ENCODE measurements around the gene CD226.
"Not testable (repeated sequence)": the region's sequence is repeated elsewhere in the genome, so short reads cannot be mapped to it uniquely, and the experiment has no call there.

The CD226 gene

DNA sequence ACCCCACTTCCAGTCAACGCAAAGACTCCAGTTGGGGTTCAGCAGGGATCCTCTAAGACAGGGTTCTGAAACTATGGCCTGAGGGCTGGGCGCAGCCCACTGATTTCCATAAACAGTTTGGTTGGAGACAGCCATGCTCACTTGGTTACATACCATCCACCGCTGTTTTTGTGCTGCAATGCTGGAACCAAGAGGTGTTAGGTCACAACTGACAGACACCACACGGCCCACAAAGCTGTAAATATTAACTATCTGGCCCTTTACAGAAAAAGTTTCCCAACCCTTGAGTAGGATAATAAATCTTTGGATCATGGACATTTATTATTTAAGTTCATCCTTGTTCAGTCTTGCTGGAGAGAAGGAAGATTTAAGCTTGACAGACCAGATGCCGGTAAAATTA, 8.4 kb upstream of the CD226 start:
- DNase-seq: no peak

DNA sequence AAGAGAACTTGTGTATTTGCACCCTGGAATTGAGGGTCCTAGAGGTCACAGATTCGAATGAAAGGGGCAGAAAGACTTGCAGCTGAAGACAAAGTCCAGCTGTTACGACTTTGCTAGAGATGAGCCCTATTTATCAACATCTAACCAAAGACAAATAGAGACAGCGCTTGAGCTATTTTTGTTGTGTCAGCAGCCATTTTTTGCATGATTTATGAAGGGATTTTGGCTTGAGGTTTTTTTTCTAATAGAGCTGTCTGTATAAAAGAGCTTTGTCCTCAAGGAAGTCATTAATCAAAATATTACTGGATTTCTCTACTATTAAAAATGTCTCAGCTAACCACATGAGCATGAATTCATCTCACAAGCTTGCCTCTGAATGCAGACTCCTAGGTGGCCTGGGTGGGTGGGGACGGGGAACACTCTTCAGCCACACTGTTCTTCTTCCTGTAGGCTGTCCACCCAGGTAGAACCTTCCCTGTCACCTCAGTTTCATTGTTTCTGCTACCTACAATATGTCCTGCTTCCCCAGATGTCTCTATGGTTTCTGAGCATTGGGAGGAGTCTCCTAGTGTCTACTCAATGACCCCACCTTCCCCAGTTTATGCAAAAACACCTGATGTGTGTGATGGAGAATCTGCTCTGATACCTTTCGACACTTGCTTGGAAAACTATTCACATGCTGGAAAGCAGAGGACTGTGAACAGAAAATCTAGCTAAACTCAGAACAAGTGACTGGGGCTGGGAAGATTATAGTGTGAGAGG, 7.2 kb upstream of the CD226 start:
- DNase-seq: no peak

DNA sequence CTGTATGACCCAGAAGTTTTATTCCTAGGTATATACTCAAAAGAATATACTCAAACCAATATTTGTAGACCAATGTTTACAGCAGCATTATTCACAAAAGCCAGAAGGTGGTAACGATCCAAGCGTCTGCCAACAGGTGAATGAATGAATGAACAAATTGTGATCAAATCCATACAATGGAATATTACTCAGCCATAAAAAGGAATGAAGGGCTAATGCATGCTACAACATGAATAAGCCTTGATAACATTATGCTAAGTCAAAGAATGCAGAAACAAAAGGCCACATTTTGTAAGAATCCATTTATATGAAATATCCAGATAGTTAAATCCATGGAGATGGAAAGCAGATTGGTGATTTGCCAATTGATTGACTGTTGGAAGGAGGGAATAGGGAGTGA, 5.5 kb upstream of the CD226 start:
- no peak for DNase-seq

DNA sequence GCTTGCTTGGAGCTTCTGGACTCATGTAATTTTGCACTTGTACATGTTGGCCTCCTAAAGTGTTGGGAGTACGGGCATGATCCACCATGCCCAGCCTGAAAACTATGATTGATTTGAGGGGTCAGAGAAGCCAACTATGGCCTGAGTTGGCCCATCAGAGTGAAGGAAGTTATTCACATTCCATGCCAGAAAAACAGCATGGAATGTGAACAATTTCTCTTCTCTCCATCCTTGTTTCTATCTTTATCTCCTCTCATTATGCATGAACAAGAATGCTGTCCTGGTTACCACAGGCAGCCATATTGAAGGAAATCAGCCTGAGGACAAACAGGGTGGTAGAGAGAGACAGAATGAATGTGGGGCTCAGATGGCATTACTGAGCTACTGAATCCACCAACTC, 3.5 kb upstream of the CD226 start:
- DNase-seq: no peak

DNA sequence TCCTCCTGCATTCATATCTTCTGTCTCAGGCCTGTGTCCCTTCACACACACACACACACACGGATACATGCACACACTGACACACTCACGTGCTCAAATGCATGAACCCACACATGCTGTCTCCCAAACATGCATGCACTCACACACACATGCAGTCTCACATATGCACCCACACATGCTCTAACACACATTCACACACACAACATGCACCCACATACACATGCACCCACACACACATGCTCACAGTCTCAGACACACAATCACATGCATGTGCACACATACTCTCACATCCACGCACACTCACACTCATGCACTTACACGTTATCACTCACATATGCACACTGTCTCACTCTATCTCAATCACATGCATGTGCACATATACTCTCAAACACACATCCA, 1.9 kb upstream of the CD226 start:
- DNase-seq: no peak

DNA sequence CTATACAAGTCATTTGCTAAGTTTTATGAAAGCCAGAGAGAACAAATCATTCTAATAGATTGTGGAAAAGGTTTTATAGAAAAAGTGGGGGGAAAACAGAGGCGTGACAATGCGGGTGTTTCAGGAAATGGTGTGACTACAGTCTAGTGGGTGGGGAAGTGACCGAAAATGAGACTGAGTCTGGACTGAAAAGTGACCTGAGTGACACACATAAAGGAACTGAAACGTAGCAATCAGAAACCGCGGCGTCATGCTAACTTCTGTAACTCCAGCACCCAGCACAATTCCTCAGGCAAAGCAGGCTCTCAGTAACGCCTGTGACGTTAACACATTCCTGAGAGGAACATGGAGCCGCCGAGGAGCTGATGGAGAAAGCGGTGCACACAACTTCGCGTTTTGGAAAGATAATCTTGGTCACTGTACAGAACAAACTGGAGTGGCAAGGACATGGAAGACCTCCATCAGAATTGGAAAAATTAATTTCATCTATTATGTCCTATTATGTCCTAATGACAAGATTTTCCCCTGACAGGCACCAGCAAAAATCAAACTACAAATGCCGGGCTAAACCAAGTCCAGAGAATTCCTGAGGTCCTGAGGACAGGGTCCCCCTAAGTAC, 1.4 kb upstream of the CD226 start:
- DNase-seq: no peak

DNA sequence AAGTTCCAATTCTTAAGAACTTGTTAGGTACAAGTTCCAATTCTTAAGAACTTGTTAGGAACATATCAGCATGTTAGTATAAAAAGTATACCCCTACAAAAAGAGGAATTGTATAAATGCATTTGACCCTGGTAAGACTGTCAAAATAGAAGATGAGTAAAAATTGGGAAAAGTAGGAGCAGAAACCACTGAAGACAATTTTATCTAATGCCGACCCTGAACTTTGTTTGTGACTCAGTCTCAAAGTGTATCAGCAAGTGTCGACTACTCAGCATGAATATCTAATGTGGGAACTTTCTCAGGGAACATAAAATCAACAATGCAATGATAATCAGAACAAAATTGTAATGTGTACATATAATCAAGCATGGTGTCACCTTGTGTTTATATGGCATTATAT, 583 bp upstream of the CD226 start:
- no peak for DNase-seq

DNA sequence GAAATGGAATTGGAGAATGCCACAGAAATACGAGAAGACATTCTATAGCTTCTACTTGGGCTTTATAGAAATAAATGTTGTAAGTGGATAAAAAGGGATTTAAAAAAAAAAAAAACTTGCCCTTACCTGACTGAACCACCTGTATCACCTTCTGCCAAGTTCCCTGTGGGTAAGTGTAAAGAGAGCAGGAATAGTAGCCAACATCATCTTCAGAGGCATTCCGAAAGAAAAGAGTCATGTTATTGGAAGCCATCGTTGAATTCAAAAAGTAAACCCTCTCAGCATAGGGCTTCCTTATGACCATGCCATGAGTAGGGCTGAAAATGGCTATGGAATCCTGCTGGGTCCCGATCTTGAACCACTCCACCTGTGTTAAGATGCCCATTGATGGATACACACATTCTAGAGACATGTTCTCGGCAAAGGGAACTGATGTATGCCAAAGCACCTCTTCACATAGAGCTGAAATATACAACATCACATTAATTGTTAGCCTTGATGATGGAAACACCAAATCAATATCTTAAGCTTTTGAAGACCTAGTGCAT, 991 bp downstream of the CD226 start:
- DNase-seq: no peak

DNA sequence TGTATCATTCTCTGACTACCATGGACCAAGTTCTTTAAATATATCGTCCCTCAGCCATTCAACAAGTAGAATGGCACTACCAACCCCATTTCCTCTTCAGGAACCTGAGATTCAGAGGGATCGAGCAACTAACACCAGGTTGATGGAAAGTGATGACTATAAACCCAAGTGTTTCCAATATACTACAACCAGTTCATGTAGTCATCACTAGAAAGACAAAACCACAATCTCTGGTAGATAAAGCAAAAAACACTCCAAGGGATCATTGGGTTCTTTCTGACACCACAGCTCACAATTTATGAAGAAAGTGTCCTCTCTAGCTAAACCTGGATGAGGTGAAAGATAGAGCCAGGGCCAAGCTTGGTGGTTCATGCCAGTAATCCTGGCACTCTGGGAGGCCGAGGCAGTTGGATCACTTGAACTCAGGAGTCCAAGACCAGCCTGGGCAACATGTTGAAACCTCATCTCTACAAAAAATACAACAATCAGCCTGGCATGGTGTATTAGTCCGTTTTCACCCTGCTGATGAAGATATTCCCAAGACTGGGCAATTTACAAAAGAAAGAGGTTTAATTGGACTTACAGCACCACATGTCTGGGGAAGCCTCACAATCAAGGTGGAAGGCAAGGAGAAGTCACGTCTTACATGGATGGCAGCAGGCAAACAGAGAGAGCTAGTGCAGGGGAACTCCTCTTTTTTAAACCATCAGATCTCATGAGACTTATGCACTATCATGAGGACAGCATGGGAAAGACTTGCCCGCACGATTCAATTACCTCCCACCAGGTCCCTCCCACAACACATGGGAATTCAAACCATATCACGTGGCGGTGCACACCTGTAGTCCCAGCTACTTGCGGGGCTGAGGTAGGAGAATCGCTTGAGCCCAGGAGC, 2.2 kb downstream of the CD226 start:
- DNase-seq: no peak

DNA sequence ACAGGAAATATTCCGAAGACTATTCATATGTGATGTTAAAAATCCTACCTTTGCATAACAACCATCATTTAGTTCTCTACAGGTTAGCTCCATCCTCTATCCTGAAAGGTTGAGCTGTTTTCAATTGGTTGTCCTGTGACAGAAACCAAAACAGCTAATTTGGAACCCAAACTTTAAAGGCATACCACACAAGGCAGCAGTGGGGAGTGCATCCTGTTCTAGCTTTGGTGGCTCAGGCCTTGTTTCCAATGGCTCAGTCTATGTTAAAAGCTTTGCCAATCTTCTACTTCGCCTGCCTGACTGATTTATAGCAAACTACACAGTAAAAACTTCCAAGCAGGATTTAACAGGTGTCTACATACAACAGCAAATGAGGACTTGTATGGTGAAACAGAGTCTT, 3.2 kb downstream of the CD226 start:
- no peak for DNase-seq

DNA sequence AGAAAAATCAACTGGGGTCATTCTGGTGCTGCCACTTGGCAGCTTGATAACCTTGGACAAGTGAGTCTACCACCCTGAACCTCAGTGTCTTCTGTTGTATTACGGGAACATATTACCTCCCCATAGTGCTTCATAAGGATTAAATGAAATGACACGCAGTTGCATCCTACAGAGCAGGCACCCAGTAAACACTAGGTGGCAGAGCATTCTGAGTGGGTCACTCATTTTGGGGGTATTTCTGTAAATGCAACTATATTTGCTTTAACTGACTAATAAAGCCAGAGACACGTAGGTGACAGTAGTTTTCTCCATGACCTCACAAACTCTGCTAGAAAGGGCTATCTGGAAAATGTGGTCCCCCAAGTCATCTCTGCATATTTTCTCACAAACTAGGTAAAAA, 4.7 kb downstream of the CD226 start:
- no peak for DNase-seq

DNA sequence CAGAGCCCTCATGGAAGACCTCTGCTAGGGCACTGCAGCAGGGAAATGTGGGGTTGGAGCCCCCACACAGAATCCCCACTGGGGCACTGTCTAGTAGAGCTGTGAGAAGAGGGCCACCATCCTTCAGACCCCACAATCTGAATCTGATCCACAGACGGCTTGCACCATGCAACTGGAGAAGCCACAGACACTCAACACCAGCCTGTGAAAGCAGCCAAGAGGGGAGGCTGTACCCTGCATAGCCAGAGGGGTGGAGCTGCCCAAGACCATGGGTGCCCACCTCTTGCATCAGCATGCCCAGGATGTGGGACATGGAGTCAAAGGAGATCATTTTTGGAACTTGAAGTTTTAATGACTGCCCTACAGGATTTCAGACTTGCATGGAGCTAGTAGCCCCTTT, 6.5 kb downstream of the CD226 start:
- no peak for DNase-seq

DNA sequence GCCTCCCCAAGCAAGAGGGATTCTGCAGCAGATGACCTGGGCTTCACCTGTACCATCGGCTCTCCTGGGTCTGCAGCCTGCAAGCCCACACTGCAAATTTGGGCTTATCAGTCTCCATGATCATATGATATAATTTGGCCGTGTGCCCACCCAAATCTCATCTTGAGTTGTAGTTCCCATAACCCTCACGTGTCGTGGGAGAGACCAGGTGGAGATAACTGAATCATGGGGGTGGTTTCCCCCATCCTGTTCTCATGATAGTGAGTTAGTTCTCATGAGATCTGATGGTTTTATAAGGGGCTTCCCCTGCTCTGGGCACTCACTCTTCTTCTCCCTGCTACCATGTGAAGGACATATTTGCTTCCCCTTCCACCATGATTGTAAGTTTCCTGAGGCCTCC, 7.9 kb downstream of the CD226 start:
- not testable (repeated sequence) for DNase-seq

DNA sequence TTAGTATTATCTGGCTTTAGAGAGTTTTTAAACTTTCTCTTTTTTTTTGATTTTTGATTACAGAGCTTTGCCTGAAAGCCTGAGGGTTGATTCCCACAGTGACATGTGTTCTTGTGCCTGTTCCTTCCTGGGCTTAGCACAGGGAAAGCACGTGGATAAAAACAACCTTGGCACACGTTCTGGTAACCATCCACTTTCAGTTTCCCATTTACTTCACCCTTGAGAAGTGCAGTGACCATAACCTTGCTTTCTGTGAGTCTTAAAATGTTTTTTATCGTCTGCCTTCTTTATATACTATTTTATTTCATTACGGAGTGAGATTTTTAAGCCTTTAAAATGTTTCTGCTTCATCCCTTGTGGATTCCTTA, 11.5 kb downstream of the CD226 start:
- no peak for DNase-seq

DNA sequence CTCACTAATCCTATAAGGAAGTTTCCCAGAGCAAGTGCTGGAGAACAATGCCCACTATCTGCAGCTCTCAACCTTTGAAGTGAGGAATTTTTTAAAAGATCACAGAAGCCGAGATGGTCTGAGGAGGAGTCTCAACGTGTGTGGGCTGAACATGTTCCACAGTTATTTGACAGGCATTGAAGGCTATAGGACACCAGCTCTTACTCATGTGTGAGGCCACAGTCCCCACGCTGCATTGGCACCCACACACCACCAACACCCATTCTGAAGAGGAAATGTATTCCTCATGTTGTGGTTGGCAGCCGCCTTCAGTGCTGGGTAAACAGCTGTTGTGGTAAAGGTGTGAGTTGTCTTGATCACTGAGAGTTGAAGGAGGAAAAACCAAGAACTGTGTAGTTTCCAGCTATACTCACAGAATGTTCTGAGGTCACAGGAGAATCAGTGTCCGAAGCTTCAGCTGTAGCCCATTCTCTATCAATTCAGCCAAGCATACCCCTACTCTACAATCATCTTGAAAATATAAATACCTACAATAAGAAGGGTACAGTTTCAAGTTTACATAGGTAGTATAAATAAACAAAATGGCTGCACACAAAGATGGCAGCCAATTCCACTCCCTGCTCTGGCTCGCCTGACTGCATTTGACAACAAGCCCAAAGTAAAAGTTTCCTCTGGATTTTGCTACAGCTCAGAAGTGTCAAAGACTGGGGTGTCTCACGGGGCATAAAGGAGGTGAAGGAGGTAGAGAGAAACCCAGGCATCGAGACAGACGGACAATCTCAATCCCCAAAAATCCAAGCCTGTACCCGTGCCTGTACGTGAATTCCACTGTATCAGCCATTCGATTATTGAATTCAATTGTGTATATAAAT, 12.1 kb downstream of the CD226 start:
- DNase-seq: peak; percentile 43

DNA sequence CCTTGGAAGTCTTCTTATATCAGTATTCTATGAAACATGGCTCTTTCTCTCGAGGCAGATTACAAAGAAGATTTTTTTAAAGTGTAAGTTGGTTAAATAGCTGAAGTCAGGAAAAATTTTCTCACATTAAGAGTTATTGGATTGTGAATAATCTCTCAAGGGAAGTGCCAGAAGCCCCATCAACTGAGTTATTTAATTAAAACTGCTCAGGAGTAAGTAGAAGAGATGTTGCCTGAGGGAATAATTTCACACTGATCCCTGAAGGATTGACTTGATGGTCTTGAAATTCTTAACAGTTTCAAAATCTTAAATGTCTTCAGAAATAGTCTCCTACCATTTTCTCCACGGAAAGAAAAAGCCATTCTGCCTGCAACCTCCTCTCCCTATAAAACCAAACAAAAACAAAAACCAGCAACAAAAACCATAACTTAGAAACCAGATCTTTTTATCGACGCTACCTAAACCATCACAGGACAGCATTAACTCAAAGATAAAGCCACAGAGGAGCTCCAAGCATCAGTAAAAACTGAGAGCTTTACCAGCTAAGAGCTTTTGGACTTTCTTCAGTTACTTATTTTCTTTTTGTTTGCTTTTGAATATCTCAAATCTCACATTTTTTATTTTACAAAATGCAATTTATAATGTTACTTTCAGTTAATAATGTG, 12.9 kb downstream of the CD226 start:
- DNase-seq: no peak

DNA sequence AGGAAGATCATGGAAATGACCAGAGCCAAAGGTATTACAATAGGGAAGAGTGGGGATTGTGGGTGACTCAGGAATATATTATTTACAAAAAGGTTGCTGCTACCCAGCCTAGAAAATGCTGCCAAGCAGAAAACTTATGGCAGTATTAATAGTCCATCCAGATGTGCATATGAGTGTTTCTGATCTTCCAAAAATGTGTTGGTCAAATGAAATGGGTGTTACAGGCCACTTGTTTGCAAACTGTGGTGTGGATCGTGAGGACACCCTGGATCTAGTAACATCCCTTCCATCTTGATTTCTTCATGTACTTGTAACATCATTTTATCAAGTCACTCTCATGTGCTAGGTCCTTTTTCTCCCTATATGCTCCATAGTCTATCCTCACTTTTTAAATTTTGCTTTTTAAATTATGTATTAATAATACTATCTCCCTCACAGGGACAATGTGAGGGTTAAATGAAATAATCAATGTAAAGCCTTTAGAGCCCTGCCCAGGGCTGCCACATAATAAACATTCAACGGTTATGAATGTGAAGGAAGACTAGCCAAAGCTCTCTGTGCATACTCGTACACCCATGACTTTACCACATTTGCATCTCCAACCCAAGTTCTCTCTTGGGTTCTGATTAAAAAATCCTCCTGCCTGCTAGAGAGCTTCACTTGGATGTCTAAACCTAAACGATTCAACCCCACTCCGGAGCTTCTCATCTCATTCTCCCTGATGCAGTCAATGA, 18.5 kb downstream of the CD226 start:
- no peak for DNase-seq

DNA sequence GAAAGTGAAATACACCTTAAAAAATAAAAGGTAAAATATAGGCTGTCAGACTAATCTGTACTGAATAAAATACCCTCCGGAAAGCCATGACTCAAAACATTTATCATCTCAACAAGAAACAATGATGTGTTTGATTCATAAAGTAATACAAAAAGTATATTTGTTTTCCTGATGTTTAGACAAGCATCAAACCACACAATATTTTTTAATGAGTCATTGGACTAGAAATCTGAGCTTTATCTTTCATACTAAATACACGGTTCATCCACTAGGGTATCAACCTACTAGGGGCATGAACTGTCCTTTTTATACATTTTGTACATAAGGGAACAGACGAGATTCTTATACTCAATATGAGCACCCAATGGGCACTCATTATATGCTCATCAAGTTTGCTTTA, 31.3 kb downstream of the CD226 start:
- no peak for DNase-seq

DNA sequence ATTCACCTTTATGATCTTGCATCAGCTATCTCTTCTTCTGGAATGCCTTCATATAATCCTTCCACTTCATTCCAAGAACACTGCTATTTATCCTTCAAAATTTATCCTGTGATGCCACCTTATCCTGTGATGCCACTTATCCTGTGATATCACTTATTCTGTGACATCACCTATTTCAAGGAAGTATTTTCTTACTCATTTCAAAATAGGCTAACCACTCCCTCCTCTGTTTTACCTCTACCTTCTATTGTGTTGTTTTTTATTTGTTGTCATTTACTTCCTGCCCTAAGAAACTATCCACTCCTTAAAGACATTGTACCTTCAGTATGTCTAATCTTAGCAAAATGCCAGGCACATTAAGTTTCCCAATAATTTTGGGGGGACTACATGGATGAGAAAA, 38.8 kb downstream of the CD226 start:
- DNase-seq: no peak

DNA sequence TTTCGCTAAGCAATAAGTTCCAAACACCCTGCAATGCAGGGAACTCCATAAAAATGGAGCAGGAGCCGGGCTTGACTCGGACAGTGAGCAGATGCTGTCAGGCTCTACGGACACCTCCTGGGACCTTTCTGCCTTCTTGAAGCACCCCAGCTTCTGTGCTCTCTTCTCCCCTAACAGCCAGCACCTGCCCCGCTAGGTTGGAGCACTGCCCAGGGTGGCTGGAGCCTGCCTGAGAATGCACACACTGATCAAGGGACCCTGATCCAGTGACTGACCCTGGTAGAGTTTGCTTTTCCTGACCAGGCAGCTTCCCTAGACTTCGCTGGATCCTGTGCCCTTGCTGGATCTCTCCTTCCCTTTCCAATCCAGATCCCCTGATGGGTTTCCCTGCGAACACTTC, 40.9 kb downstream of the CD226 start:
- DNase-seq: no peak

DNA sequence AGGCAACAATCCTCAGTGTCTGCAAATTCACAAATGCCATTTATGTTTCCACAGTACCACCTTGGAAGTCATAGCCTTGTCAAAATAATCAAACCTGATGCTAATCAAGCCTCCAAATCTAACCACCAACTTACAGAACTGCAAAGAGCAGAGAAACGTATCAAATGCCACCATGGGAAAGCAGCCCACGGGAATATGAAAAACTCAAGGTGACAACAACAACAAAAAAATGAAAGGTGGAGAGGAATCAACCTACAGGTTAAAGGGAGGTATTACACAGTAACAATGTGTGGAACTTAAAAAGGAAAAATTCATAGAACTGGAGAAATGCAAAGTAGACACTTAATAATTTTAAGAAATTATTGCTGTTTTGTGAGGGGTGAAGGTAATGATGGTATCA, 46.7 kb downstream of the CD226 start:
- no peak for DNase-seq

Data from effector CD8-positive, alpha-beta T cell (primary cell).